ENCODE measurements around the gene CNTN3. TPM values are rescaled to one million over a fixed set of nuclear protein-coding genes. Genes with fewer than 3 reads are reported as not detected.

The CNTN3 gene
- total and polyA plus RNA-seq, 2 of the 13 experiments (the other 11 are each of a cell fraction or from before 2014, with no cell fraction given) = not detected

DNA sequence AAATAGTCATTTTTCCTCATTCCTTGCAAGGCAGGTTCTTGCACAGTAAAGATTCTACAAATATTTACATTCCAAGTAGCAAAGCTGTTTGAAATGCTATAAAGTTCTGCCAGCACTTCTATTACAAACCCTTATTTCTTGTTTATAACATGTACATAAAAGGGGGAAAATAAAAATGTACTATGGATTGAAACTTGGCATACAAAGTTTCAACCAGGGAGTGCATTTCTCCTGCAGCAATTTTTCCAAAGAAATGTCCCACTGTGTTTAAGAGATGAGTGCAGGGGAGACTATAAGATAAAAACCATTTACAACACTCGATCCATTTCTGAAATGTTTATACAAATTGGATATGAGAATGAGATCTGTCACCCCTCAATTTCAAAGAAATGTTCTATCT lies 3.3 kb downstream of the CNTN3 start:
- no peaks in the 10 kb centered on the region for H3K36me3 ChIP-seq (replicated peaks in 1 of 2; ENCODE audit: control insufficient read depth in 1 of 2, insufficient read depth in 2 of 2, low read length in 2 of 2)
- WGBS (ENCODE audit: low lambda C conversion rate) = 0% methylated on average over 1 of the region's 1 CpG
- DNase-seq (ENCODE audit: low spot score) (no peak), ATAC-seq (no peak), FAIRE-seq (no peak)
- no peaks in the 10 kb centered on the region for H3K9me3 ChIP-seq (ENCODE audit: low read length)
- in situ Hi-C loops (cut with HindIII; ENCODE audit: extremely low pct_ligation_motif_present, low pct_unique_long_range_greater_than_20kb) = loop anchor here (10.0 kb wide), 1 partner anchor 56 kb away; no protein-coding TSS in a partner anchor
- POLR2A ChIA-PET = no interaction called here
- no peaks in the 10 kb centered on the region for H3K27me3 ChIP-seq (ENCODE audit: control insufficient read depth in 1 of 2, insufficient read depth in 2 of 2, low read length in 2 of 2)
- no TSS peak for BruUV-seq (replicated peaks)
- H3K79me2 ChIP-seq (ENCODE audit: insufficient read depth, low read length) = no peaks in the 10 kb centered on the region
- H4K20me1 ChIP-seq (ENCODE audit: insufficient read depth, low read length) = no peaks in the 10 kb centered on the region
- intact Hi-C loops (cut with micrococcal nuclease; ENCODE audit: unreplicated experiment) = no loop called here
- CTCF ChIA-PET (ENCODE audit: low intra/inter-chr PET ratio, low total read pairs) = no interaction called here
- TF ChIP-seq, protein P1, sequence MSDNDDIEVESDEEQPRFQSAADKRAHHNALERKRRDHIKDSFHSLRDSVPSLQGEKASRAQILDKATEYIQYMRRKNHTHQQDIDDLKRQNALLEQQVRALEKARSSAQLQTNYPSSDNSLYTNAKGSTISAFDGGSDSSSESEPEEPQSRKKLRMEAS (IDR thresholded peaks at IDR 0.05) = no peak
- TF ChIP-seq MLLT10 (CRISPR knock-in tag; IDR thresholded peaks at IDR 0.05) (no peak), GATA4 (IDR thresholded peaks at IDR 0.05; ENCODE audit: borderline replicate concordance, low read depth) (no peak), ZBTB20 (CRISPR knock-in tag; IDR thresholded peaks at IDR 0.05; ENCODE audit: borderline replicate concordance, low read depth) (no peak)
- H3K4me1 ChIP-seq (ENCODE audit: insufficient read depth, low read length) = no peaks in the 10 kb centered on the region
- H3K4me2 ChIP-seq (ENCODE audit: low read depth, low read length) = no peak overlapping the region
- H2AFZ ChIP-seq (ENCODE audit: low read length) = no peak overlapping the region
- no peak overlapping the region for H3K27ac ChIP-seq (ENCODE audit: extremely low read length, insufficient read depth, low read length)
- no peak overlapping the region for H3K4me3 ChIP-seq (replicated peaks in 1 of 3; ENCODE audit: insufficient read depth in 1 of 3, low read depth in 2 of 3, low read length in 3 of 3)
- H3K9ac ChIP-seq (ENCODE audit: insufficient read depth, low read depth, low read length) = no peak overlapping the region

DNA sequence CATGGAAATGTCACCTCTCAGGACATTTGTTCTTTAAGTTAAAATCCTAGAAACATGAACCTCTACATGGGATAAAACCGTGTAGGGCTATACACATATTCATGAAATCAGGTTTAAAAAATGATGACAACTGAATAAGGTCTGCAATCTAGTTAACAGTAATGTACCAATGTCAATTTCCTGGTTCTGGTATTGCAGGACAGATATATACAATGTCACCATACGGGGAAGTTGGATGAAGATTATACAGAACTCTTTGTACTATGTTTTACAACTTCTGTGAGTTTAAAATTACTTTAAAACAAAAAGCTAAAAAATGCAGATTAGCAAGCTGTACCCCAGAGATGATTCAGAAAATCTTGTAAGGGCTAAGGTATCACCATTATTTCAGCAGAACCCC lies 6.7 kb downstream of the CNTN3 start:
- FAIRE-seq = no peak
- no peak for TF ChIP-seq ZFP82 (CRISPR knock-in tag; IDR thresholded peaks at IDR 0.05; ENCODE audit: borderline replicate concordance)
- no peak for TF ChIP-seq KAT7 (CRISPR knock-in tag; IDR thresholded peaks at IDR 0.05; ENCODE audit: borderline replicate concordance)
- no peak for TF ChIP-seq TCF7 (IDR thresholded peaks at IDR 0.05; ENCODE audit: low read depth)
- TF ChIP-seq MBD4 (IDR thresholded peaks at IDR 0.05; ENCODE audit: borderline replicate concordance, low read length) = no peak
- TF ChIP-seq KDM6A (CRISPR knock-in tag; IDR thresholded peaks at IDR 0.05; ENCODE audit: low read depth) = no peak
- no peak for TF ChIP-seq RXRA (CRISPR knock-in tag; IDR thresholded peaks at IDR 0.05)
- no peak for TF ChIP-seq ZNF253 (CRISPR knock-in tag; IDR thresholded peaks at IDR 0.05; ENCODE audit: borderline replicate concordance)
- no peak for TF ChIP-seq ATAD3A (CRISPR knock-in tag; IDR thresholded peaks at IDR 0.05)
- TF ChIP-seq ZNF510 (CRISPR knock-in tag; IDR thresholded peaks at IDR 0.05; ENCODE audit: low read depth) = no peak
- TF ChIP-seq, protein P2, sequence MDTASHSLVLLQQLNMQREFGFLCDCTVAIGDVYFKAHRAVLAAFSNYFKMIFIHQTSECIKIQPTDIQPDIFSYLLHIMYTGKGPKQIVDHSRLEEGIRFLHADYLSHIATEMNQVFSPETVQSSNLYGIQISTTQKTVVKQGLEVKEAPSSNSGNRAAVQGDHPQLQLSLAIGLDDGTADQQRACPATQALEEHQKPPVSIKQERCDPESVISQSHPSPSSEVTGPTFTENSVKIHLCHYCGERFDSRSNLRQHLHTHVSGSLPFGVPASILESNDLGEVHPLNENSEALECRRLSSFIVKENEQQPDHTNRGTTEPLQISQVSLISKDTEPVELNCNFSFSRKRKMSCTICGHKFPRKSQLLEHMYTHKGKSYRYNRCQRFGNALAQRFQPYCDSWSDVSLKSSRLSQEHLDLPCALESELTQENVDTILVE (CRISPR knock-in tag; IDR thresholded peaks at IDR 0.05) = no peak
- no peak for TF ChIP-seq AGO1 (IDR thresholded peaks at IDR 0.05; ENCODE audit: low read depth, low read length, poor library complexity, severe bottlenecking)
- no peak for TF ChIP-seq MTF1 (CRISPR knock-in tag; IDR thresholded peaks at IDR 0.05)
- TF ChIP-seq MZF1 (CRISPR knock-in tag; IDR thresholded peaks at IDR 0.05; ENCODE audit: borderline replicate concordance) = no peak
- TF ChIP-seq ARNT2 (CRISPR knock-in tag; IDR thresholded peaks at IDR 0.05; ENCODE audit: low read depth) = no peak
- TF ChIP-seq HDAC6 (IDR thresholded peaks at IDR 0.05; ENCODE audit: low read depth, low read length) = no peak

More for the DNA sequence above, 6.7 kb downstream of the CNTN3 start:
- in situ Hi-C loops (cut with HindIII; ENCODE audit: extremely low pct_ligation_motif_present, low pct_unique_long_range_greater_than_20kb) (no loop called here), intact Hi-C loops (cut with micrococcal nuclease; ENCODE audit: unreplicated experiment) (no loop called here)
- no peaks in the 10 kb centered on the region for H3K79me2 ChIP-seq (ENCODE audit: insufficient read depth, low read length)
- POLR2A ChIA-PET = no interaction called here
- 0% methylated on average over 2 of the region's 2 CpGs for WGBS (ENCODE audit: low lambda C conversion rate)
- H3K27ac ChIP-seq (ENCODE audit: extremely low read length, insufficient read depth, low read length) = no peak overlapping the region
- H3K9ac ChIP-seq (ENCODE audit: insufficient read depth, low read depth, low read length) = no peak overlapping the region
- no TSS peak for BruUV-seq (replicated peaks)
- H3K36me3 ChIP-seq (replicated peaks in 1 of 2; ENCODE audit: control insufficient read depth in 1 of 2, insufficient read depth in 2 of 2, low read length in 2 of 2) = no peaks in the 10 kb centered on the region
- DNase-seq (ENCODE audit: low spot score) = no peak
- no peak overlapping the region for H2AFZ ChIP-seq (ENCODE audit: low read length)
- CTCF ChIA-PET (ENCODE audit: low intra/inter-chr PET ratio, low total read pairs) = no interaction called here
- ATAC-seq = no peak
- no peak overlapping the region for H3K4me2 ChIP-seq (ENCODE audit: low read depth, low read length)
- no peak overlapping the region for H3K4me3 ChIP-seq (replicated peaks in 1 of 3; ENCODE audit: insufficient read depth in 1 of 3, low read depth in 2 of 3, low read length in 3 of 3)
- H3K27me3 ChIP-seq (ENCODE audit: control insufficient read depth in 1 of 2, insufficient read depth in 2 of 2, low read length in 2 of 2) = no peaks in the 10 kb centered on the region
- H3K9me3 ChIP-seq (ENCODE audit: low read length) = no peaks in the 10 kb centered on the region
- no peaks in the 10 kb centered on the region for H4K20me1 ChIP-seq (ENCODE audit: insufficient read depth, low read length)
- no peaks in the 10 kb centered on the region for H3K4me1 ChIP-seq (ENCODE audit: insufficient read depth, low read length)

Measured in HepG2 (cell line).